ENCODE measurements around the gene NID1.

- TF ChIP-seq TAF1 (IDR thresholded peaks at IDR 0.05; ENCODE audit: low read depth, low read length): no peak
- no peak for TF ChIP-seq POLR2AphosphoS5 (IDR thresholded peaks at IDR 0.05; ENCODE audit: low read depth, low read length)
- no peak for TF ChIP-seq POLR2A (IDR thresholded peaks at IDR 0.05; ENCODE audit: low read depth, low read length)
- TF ChIP-seq SPI1 (IDR thresholded peaks at IDR 0.05; ENCODE audit: low read depth, low read length): no peak
- no peak for TF ChIP-seq POU2F2 (IDR thresholded peaks at IDR 0.05; ENCODE audit: low read depth, low read length)
- TF ChIP-seq PAX5 (IDR thresholded peaks at IDR 0.05; ENCODE audit: insufficient read depth, low read length, severe bottlenecking): no peak
Observed at GRCh38 chr1:236100799-236101198, 35.9 kb upstream of the NID1 start.
